GM12878 (cell line): ENCODE measurements around the gene ABCA4. TPM values are rescaled to one million over a fixed set of nuclear protein-coding genes. Genes with fewer than 3 reads are reported as not detected.
"Not testable (repeated sequence)": the region's sequence is repeated elsewhere in the genome, so short reads cannot be mapped to it uniquely, and the experiment has no call there.

Experiments used
- ATAC-seq: fragments of 200-7000 bp; cut with Tn5 transposase; 3 replicates; pipeline ENCODE4 v1.9.1; 2020; ENCODE audit warnings: mild to moderate bottlenecking, moderate library complexity
- BruUV-seq: library from RNA; stranded (reverse); fragments of 400-500 nt; replicated peaks from 2 replicates; lab custom pipeline; 2021; lab: Mats Ljungman, UMichigan
- CTCF ChIA-PET: fragments of 300-600 bp; sonication (Branson Sonifier 250); formaldehyde crosslinking; extraction: SDS; loops from one replicate; lab custom pipeline; 2021; ENCODE audit warnings: inconsistent platforms; lab: Yijun Ruan, JAX
- POLR2A ChIA-PET: fragments of 350-600 bp; formaldehyde crosslinking; extraction: SDS; loops from one replicate; lab custom pipeline; 2021; ENCODE audit warnings: inconsistent platforms; lab: Charles Lee
- RAD21 ChIA-PET: fragments of 300-600 bp; sonication (Branson Sonifier 250); formaldehyde crosslinking; loops from one replicate; lab custom pipeline; 2023; ENCODE audit warnings: antibody characterized with exemption; ENCODE audit not compliant: unreplicated experiment; lab: Charles Lee
- SMC1A ChIA-PET: fragments of 300-600 bp; sonication (Branson Sonifier 250); formaldehyde crosslinking; loops from one replicate; lab custom pipeline; 2023; ENCODE audit not compliant: unreplicated experiment, uncharacterized antibody; lab: Charles Lee
- DNase-seq: peaks from one replicate; pipeline ENCODE4 v3.0.0-alpha.2; 2011; ENCODE audit warnings: low read depth, low spot score
- FAIRE-seq: peaks from 3 replicates; lab custom pipeline; 2011; peaks lifted over from hg19 to GRCh38; lab: Jason Lieb, UNC
- H2AFZ ChIP-seq: 2 replicates; pipeline ENCODE4 v1.6.0; 2011; ENCODE audit warnings: low read depth, low read length, control low read depth; ENCODE audit not compliant: control insufficient read depth
- H3K27ac ChIP-seq: 2 replicates; pipeline ENCODE4 v1.5.1; 2011; ENCODE audit warnings: control low read depth; ENCODE audit not compliant: control insufficient read depth, insufficient read depth
- H3K27me3 ChIP-seq, 2 experiments: replicated peaks in 1 of 2; 2 replicates each; pipeline versions ENCODE4 v1.6.0 to v1.6.1; 2011; ENCODE audit warnings: low read length in 1 of 2; ENCODE audit not compliant: control insufficient read depth in 2 of 2, insufficient read depth in 2 of 2
- H3K36me3 ChIP-seq, 2 experiments: 2 replicates each; pipeline ENCODE4 v1.5.1; 2011; ENCODE audit warnings: low read length in 1 of 2; ENCODE audit not compliant: control insufficient read depth in 2 of 2, insufficient read depth in 2 of 2
- H3K4me1 ChIP-seq: 2 replicates; pipeline ENCODE4 v1.6.1; 2011; ENCODE audit warnings: mild to moderate bottlenecking, low read length, moderate library complexity, mixed read lengths; ENCODE audit not compliant: control insufficient read depth, insufficient read depth
- H3K4me2 ChIP-seq: 2 replicates; pipeline ENCODE4 v1.6.0; 2011; ENCODE audit warnings: control low read depth; ENCODE audit not compliant: control insufficient read depth, insufficient read depth
- H3K4me3 ChIP-seq: fragments of 200-600 bp; sonication (generic); 2 replicates; pipeline ENCODE4 v1.5.1; 2016
- H3K79me2 ChIP-seq: 2 replicates; pipeline ENCODE4 v1.6.0; 2011; ENCODE audit warnings: low read length; ENCODE audit not compliant: control insufficient read depth, insufficient read depth
- H3K9ac ChIP-seq: 2 replicates; pipeline ENCODE4 v1.8.0; 2011; ENCODE audit warnings: low read length, control low read depth, mixed read lengths; ENCODE audit not compliant: control insufficient read depth, insufficient read depth
- H3K9me3 ChIP-seq: replicated peaks from 3 replicates; pipeline ENCODE4 v1.5.1; 2011; ENCODE audit warnings: mild to moderate bottlenecking, low read length; ENCODE audit not compliant: control insufficient read depth, insufficient read depth
- H4K20me1 ChIP-seq: 2 replicates; pipeline ENCODE4 v1.6.0; 2011; ENCODE audit not compliant: control insufficient read depth, insufficient read depth
- WGBS: methylation state at CpG from one replicate; pipeline ENCODE4 v1.1.6; 2016; ENCODE audit warnings: low lambda C conversion rate; ENCODE audit not compliant: insufficient replicate concordance, insufficient coverage; ENCODE audit errors: missing lambda C conversion rate; 5-methylcytosine and 5-hydroxymethylcytosine counted together
- in situ Hi-C: fragments of 300-500 bp; cut with MboI; formaldehyde crosslinking; loops from 9 replicates; pipeline ENCODE4 v1.14.3; 2018; ENCODE audit warnings: mixed read lengths
- intact Hi-C: fragments of 100-400 bp; cut with micrococcal nuclease; formaldehyde crosslinking; loops from one replicate; pipeline ENCODE4 v1.14.2; 2022; ENCODE audit not compliant: unreplicated experiment
- polyA plus RNA-seq, 11 experiments: library from polyadenylated mRNA; depleted of rRNA in 4 of 11; unstranded in 6 of 11; stranded (reverse) in 5 of 11; fragments of >200 nt; fragmentation: Nextera tagmentation in 4 of 11; fragmentation: Illumina TruSeq in 1 of 11; extraction: Ambion mirVana in 4 of 11; extraction: Trizol in 1 of 11; gene quantifications; 1 replicate in 1 of 11; 2 replicates in 10 of 11; pipeline versions ENCODE4 v1.2.1 to v1.2.3, GENCODE V29; 2011 to 2016; ENCODE audit warnings: inconsistent platforms in 2 of 11, missing spikeins in 2 of 11, low read depth in 1 of 11
- total RNA-seq, 4 experiments: library from RNA; depleted of rRNA in 3 of 4; stranded (reverse); fragments of >200 nt in 3 of 4; fragmentation: Illumina TruSeq in 1 of 4; extraction: Trizol in 1 of 4; gene quantifications; 2 replicates each; pipeline versions ENCODE4 v1.2.1 to v1.2.3, GENCODE V29; 2013 to 2021

The ABCA4 gene
- total and polyA plus RNA-seq, 10 of the 15 experiments (the other 5 are each of a cell fraction or from before 2014, with no cell fraction given): 0.03 to 0.28 (median 0.11) TPM; not detected in 3

GRCh38 chr1:94164885-94165284 lies 43.9 kb upstream of the ABCA4 start:
- H3K9me3 ChIP-seq, ATAC-seq, H3K9ac ChIP-seq, H2AFZ ChIP-seq, H3K79me2 ChIP-seq, FAIRE-seq, RAD21 ChIA-PET, H3K4me3 ChIP-seq, H3K36me3 ChIP-seq, CTCF ChIA-PET, BruUV-seq, POLR2A ChIA-PET, SMC1A ChIA-PET, H3K27ac ChIP-seq, H3K4me2 ChIP-seq, H3K27me3 ChIP-seq, H4K20me1 ChIP-seq, H3K4me1 ChIP-seq, DNase-seq, intact Hi-C loops: not testable (repeated sequence)
- WGBS: 3% methylated on average over 2 of the region's 2 CpGs
- in situ Hi-C loops: loop anchor here (5.0 kb wide), 1 partner anchor 48 kb away; no protein-coding TSS in a partner anchor

GRCh38 chr1:94164121-94164520 lies 43.2 kb upstream of the ABCA4 start:
- DNase-seq, ATAC-seq, H3K4me1 ChIP-seq, POLR2A ChIA-PET, H3K9ac ChIP-seq, in situ Hi-C loops, H3K27me3 ChIP-seq, BruUV-seq, CTCF ChIA-PET, H4K20me1 ChIP-seq, H3K79me2 ChIP-seq, H3K9me3 ChIP-seq, RAD21 ChIA-PET, H3K27ac ChIP-seq, H3K4me2 ChIP-seq, H3K36me3 ChIP-seq, FAIRE-seq, intact Hi-C loops, H3K4me3 ChIP-seq, H2AFZ ChIP-seq, SMC1A ChIA-PET: not testable (repeated sequence)
- 0% methylated on average over 1 of the region's 1 CpG for WGBS

GRCh38 chr1:94163249-94163648 lies 42.3 kb upstream of the ABCA4 start:
- H3K27me3 ChIP-seq, RAD21 ChIA-PET, intact Hi-C loops, in situ Hi-C loops, SMC1A ChIA-PET, ATAC-seq, H3K4me2 ChIP-seq, H3K4me1 ChIP-seq, CTCF ChIA-PET, DNase-seq, H3K4me3 ChIP-seq, H3K9me3 ChIP-seq, H3K79me2 ChIP-seq, H2AFZ ChIP-seq, FAIRE-seq, H4K20me1 ChIP-seq, H3K9ac ChIP-seq, H3K36me3 ChIP-seq, BruUV-seq, POLR2A ChIA-PET, H3K27ac ChIP-seq: not testable (repeated sequence)
- WGBS: 16% methylated on average over 5 of the region's 5 CpGs
